ENCODE data around the gene SPATA13.

SPATA13 gene

GRCh38 chr13:24232474-24232873 is 72.0 kb downstream of the SPATA13 start:
- TF ChIP-seq, protein P1, sequence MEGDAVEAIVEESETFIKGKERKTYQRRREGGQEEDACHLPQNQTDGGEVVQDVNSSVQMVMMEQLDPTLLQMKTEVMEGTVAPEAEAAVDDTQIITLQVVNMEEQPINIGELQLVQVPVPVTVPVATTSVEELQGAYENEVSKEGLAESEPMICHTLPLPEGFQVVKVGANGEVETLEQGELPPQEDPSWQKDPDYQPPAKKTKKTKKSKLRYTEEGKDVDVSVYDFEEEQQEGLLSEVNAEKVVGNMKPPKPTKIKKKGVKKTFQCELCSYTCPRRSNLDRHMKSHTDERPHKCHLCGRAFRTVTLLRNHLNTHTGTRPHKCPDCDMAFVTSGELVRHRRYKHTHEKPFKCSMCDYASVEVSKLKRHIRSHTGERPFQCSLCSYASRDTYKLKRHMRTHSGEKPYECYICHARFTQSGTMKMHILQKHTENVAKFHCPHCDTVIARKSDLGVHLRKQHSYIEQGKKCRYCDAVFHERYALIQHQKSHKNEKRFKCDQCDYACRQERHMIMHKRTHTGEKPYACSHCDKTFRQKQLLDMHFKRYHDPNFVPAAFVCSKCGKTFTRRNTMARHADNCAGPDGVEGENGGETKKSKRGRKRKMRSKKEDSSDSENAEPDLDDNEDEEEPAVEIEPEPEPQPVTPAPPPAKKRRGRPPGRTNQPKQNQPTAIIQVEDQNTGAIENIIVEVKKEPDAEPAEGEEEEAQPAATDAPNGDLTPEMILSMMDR (conservative IDR thresholded peaks at IDR 0.05; ENCODE audit: low read length): no peak
- no peak for DNase-seq (ENCODE audit: low read depth)
- H3K4me3 ChIP-seq (ENCODE audit: low read length): no peak overlapping the region

DNA sequence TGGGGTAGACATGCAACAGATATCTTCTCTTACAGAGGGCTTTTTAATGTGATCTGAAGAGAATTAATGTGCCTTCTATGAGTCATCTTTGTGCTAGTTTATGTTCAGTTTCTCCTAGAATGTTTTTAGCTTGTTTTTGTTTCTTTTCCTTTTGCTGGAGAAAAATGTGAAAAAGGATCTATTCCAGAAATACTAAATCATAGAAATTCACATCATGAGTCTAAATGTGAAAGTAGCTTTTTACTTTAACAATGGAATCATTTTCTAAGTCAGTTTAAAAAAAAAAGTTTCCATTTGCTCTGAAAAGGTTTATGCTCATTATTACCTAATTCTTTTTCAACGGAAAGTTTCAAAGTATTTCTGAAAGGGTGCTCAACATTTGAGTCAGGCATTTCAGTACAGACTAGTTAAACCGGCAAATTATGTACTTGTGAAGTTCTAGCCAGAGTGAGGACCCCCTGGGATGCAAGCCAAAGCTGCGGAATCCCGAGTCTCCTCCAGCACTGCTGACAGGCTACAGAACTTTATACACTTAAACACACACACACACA is 72.9 kb downstream of the SPATA13 start:
- peak; percentile 41 for DNase-seq (ENCODE audit: low read depth)
- H3K4me3 ChIP-seq (ENCODE audit: low read length): peak overlapping the region; percentile 30
- TF ChIP-seq, protein P1 (conservative IDR thresholded peaks at IDR 0.05; ENCODE audit: low read length): no peak

DNA sequence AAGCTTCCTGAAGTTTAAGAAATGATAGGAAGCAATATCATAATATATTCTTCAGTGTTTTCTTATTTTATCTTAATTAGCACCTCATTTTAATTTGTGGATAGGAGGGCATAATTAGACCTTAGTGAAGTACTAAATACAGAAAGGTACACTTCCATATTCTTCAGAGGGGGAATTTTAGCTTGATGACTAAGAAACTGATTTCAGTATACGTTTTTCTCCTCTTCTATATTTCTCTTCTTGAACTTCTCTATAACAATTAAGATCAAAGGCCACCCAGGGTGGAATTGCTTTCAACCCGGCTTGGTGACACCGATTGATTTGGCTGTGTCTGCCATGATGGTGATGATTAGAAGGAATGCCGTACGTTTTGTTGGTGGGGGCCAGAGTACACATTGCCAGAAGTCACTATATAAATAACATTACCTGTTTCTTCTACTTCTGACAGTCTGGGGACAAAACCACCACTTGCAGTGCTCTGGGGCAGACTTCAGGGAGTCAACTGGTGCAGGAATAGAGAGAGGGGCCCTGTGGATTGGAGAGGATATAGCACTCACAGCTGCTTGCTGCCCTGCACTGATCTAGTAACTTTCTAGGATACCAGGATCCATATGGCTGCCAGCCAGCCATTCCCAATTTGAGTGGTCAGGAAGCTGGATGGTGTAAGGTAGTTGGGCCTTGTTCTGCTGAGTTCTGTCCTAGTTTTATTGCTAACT is 73.8 kb downstream of the SPATA13 start:
- DNase-seq (ENCODE audit: low read depth): no peak
- no peak overlapping the region for H3K4me3 ChIP-seq (ENCODE audit: low read length)
- TF ChIP-seq, protein P1 (conservative IDR thresholded peaks at IDR 0.05; ENCODE audit: low read length): no peak

- no peak overlapping the region for H3K4me3 ChIP-seq (ENCODE audit: low read length)
- TF ChIP-seq, protein P1 (conservative IDR thresholded peaks at IDR 0.05; ENCODE audit: low read length): no peak
- no peak for DNase-seq (ENCODE audit: low read depth)
Observed at GRCh38 chr13:24237356-24237755, 76.8 kb downstream of the SPATA13 start.

- H3K4me3 ChIP-seq (ENCODE audit: low read length): no peak overlapping the region
- DNase-seq (ENCODE audit: low read depth): no peak
- TF ChIP-seq, protein P1 (conservative IDR thresholded peaks at IDR 0.05; ENCODE audit: low read length): no peak
Observed at GRCh38 chr13:24241336-24241735, 80.8 kb downstream of the SPATA13 start.

DNA sequence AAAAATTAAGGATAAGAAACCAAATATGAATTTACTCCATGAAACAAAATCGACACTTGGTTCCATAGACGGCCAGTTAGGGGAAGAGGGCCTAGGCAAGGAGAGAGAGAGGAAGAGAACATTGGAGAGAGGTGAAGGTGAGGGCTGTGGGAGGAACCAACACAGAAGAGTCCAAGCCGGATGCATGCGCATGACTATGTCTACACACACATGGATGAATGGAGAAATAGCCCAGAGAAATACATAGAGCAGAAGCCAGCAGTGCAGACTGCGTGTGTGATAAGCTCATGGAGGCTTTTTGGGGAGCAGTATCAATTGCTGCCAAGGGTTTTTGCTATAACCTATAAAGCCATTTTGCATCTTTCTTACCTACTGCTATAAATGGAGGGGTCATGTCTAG is 81.6 kb downstream of the SPATA13 start:
- no peak for DNase-seq (ENCODE audit: low read depth)
- no peak overlapping the region for H3K4me3 ChIP-seq (ENCODE audit: low read length)
- TF ChIP-seq, protein P1 (conservative IDR thresholded peaks at IDR 0.05; ENCODE audit: low read length): no peak

DNA sequence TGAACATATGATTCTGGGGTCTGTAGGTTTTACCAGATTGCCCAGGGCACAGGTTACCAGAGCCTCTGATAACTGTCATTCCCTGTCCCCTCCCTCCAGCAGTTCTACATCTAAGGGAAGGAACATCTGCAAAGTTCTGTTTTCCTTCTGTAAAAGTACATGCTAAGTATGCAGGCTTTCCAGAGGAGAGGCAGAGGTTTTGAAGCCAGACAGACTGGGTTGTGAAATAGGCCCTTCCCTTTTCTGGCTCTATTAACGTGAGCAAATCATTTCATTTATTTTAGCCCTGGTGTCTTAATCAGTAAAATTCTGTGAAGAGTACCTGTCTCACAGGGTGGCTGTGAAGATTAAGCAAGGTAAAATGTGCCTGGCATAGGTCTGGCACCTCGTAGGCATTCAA is 82.8 kb downstream of the SPATA13 start:
- no peak overlapping the region for H3K4me3 ChIP-seq (ENCODE audit: low read length)
- peak; percentile 15 for DNase-seq (ENCODE audit: low read depth)
- TF ChIP-seq, protein P1 (conservative IDR thresholded peaks at IDR 0.05; ENCODE audit: low read length): no peak

Measured in AG10803 (cell line).